Measurements from ENCODE around the gene YTHDF1. TPM values are rescaled to one million over a fixed set of nuclear protein-coding genes. Genes with fewer than 3 reads are reported as not detected.

Gene YTHDF1
- total and polyA plus RNA-seq, 7 experiments from 2014 or later, result 27.5 to 52.1 (median 42.0) TPM

DNA sequence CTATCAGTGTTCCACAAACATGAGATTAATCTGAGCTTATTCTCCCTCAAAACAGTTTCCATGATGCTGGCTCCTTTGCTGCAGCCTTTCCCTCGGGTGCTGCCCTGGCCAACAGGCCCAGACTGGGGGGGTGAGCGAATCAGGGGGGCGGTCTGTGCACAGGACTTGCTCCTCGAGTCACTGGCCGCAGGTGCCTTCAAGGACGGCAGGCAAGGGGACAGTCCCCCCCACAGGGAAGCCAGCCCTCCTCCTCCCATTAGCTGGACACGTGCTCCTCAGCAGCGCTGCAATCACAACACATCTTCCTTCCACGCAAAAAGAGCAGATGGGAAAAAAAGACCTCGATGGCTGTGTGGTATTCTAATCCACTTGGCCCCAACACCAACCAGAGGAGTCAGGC lies 10.0 kb downstream of the YTHDF1 start:
- Histone ChIP-seq H3K9me3 (ENCODE audit: control insufficient read depth in 2 of 3, low read length in 3 of 3) (no peaks in the 10 kb centered on the region), H3K27ac (ENCODE audit: low read depth, low read length) (no peak overlapping the region), H3K27me3 (ENCODE audit: control insufficient read depth in 2 of 2, insufficient read depth in 2 of 2, low read length in 2 of 2) (no peaks in the 10 kb centered on the region), H3K4me3 (ENCODE audit: low read length) (no peak overlapping the region), H3K4me1 (ENCODE audit: control insufficient read depth in 2 of 2, insufficient read depth in 2 of 2, low read length in 2 of 2) (no peaks in the 10 kb centered on the region), H3K36me3 (ENCODE audit: control insufficient read depth in 2 of 3, insufficient read depth in 3 of 3, low read length in 3 of 3) (peaks cover 11 to 94% (median 15%) of the 10 kb centered on the region in 3 experiments)
- no peaks in the 10 kb centered on the region for H3K27me3 Mint-ChIP-seq
- no peak for DNase-seq
- intact Hi-C loops (cut with micrococcal nuclease), result no loop called here
- no peak overlapping the region for H3K4me3 Mint-ChIP-seq
- H3K9me3 Mint-ChIP-seq, result no peaks in the 10 kb centered on the region
- POLR2A ChIA-PET, result interaction anchor here (0.7 kb wide), 1 partner anchor 546 kb away, joined by 3 read pairs; no protein-coding TSS in a partner anchor
- H3K4me1 Mint-ChIP-seq, result peaks cover 7 to 57% (median 46%) of the 10 kb centered on the region in 7 donors
- no peak for ATAC-seq
- H3K36me3 Mint-ChIP-seq, result peaks cover 5 to 53% (median 7%) of the 10 kb centered on the region in 5 donors
- peak overlapping the region in 1 of 9 donors; percentile 70 for H3K27ac Mint-ChIP-seq
- CTCF ChIA-PET, result interaction anchor here (1.0 kb wide), 1 partner anchor 17 kb away, joined by 3 read pairs; no protein-coding TSS in a partner anchor

- Mint-ChIP-seq H3K4me1 (peaks cover 4 to 49% (median 33%) of the 10 kb centered on the region in 7 donors), H3K27me3 (no peaks in the 10 kb centered on the region), H3K36me3 (peaks cover 3 to 46% (median 7%) of the 10 kb centered on the region in 5 donors), H3K27ac (no peak overlapping the region), H3K4me3 (no peak overlapping the region), H3K9me3 (no peaks in the 10 kb centered on the region)
- CTCF ChIA-PET, result no interaction called here
- POLR2A ChIA-PET, result no interaction called here
- ATAC-seq, result no peak
- Histone ChIP-seq H3K36me3 (ENCODE audit: control insufficient read depth in 2 of 3, insufficient read depth in 3 of 3, low read length in 3 of 3) (peaks cover 11 to 93% (median 21%) of the 10 kb centered on the region in 3 experiments), H3K4me1 (ENCODE audit: control insufficient read depth in 2 of 2, insufficient read depth in 2 of 2, low read length in 2 of 2) (no peaks in the 10 kb centered on the region), H3K27ac (ENCODE audit: low read depth, low read length) (no peak overlapping the region), H3K9me3 (ENCODE audit: control insufficient read depth in 2 of 3, low read length in 3 of 3) (no peaks in the 10 kb centered on the region), H3K27me3 (ENCODE audit: control insufficient read depth in 2 of 2, insufficient read depth in 2 of 2, low read length in 2 of 2) (no peaks in the 10 kb centered on the region), H3K4me3 (ENCODE audit: low read length) (no peak overlapping the region)
- intact Hi-C loops (cut with micrococcal nuclease), result no loop called here
- DNase-seq, result no peak
Observed at GRCh38 chr20:63204362-63204761, 11.6 kb downstream of the YTHDF1 start.

GRCh38 chr20:63202811-63203526 lies 13.0 kb downstream of the YTHDF1 start:
- Mint-ChIP-seq H3K4me3 (no peak overlapping the region), H3K27ac (no peak overlapping the region), H3K36me3 (peaks cover 3 to 38% (median 6%) of the 10 kb centered on the region in 5 donors), H3K9me3 (no peaks in the 10 kb centered on the region), H3K27me3 (no peaks in the 10 kb centered on the region), H3K4me1 (peaks cover 6 to 55% (median 39%) of the 10 kb centered on the region in 7 donors)
- ATAC-seq, result no peak
- CTCF ChIA-PET, result no interaction called here
- H3K4me3 ChIP-seq (ENCODE audit: low read length), result no peak overlapping the region
- DNase-seq, result no peak
- H3K36me3 ChIP-seq (ENCODE audit: control insufficient read depth in 2 of 3, insufficient read depth in 3 of 3, low read length in 3 of 3), result peaks cover 2 to 79% (median 21%) of the 10 kb centered on the region in 3 experiments
- no peaks in the 10 kb centered on the region for H3K9me3 ChIP-seq (ENCODE audit: control insufficient read depth in 2 of 3, low read length in 3 of 3)
- no peaks in the 10 kb centered on the region for H3K4me1 ChIP-seq (ENCODE audit: control insufficient read depth in 2 of 2, insufficient read depth in 2 of 2, low read length in 2 of 2)
- H3K27me3 ChIP-seq (ENCODE audit: control insufficient read depth in 2 of 2, insufficient read depth in 2 of 2, low read length in 2 of 2), result no peaks in the 10 kb centered on the region
- POLR2A ChIA-PET, result no interaction called here
- H3K27ac ChIP-seq (ENCODE audit: low read depth, low read length), result no peak overlapping the region
- intact Hi-C loops (cut with micrococcal nuclease), result no loop called here

GRCh38 chr20:63202021-63202420 lies 13.9 kb downstream of the YTHDF1 start:
- ATAC-seq, result no peak
- ChIA-PET CTCF (no interaction called here), POLR2A (no interaction called here)
- Mint-ChIP-seq H3K27me3 (no peaks in the 10 kb centered on the region), H3K4me3 (no peak overlapping the region), H3K36me3 (peaks cover 0 to 36% (median 5%) of the 10 kb centered on the region in 5 donors), H3K9me3 (no peaks in the 10 kb centered on the region), H3K4me1 (peaks cover 13 to 58% (median 42%) of the 10 kb centered on the region in 7 donors), H3K27ac (no peak overlapping the region)
- peaks cover 0 to 81% (median 15%) of the 10 kb centered on the region in 3 experiments for H3K36me3 ChIP-seq (ENCODE audit: control insufficient read depth in 2 of 3, insufficient read depth in 3 of 3, low read length in 3 of 3)
- no peak for DNase-seq
- no peaks in the 10 kb centered on the region for H3K27me3 ChIP-seq (ENCODE audit: control insufficient read depth in 2 of 2, insufficient read depth in 2 of 2, low read length in 2 of 2)
- H3K27ac ChIP-seq (ENCODE audit: low read depth, low read length), result no peak overlapping the region
- H3K9me3 ChIP-seq (ENCODE audit: control insufficient read depth in 2 of 3, low read length in 3 of 3), result no peaks in the 10 kb centered on the region
- H3K4me1 ChIP-seq (ENCODE audit: control insufficient read depth in 2 of 2, insufficient read depth in 2 of 2, low read length in 2 of 2), result no peaks in the 10 kb centered on the region
- no peak overlapping the region for H3K4me3 ChIP-seq (ENCODE audit: low read length)
- intact Hi-C loops (cut with micrococcal nuclease), result no loop called here

DNA sequence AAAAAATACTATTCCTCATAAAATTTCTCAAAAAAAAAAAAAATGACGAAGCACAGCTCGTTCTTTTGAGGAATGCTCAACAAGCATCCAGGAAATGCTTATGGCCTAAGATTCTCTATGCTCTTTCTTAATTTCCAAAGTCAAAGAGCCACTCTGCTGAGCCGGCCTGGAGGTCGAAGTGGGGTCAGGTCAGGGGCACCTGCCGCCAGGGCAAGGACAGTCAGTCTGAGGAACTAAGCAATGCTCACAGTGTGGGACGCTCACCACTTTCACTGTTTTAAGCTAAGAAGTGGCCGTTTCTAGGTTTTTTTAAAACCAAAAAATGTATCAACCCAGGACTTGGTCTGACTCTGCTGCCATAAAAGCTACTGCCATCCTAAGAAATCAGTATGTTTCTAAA lies 17.3 kb downstream of the YTHDF1 start:
- H3K4me3 Mint-ChIP-seq, result no peak overlapping the region
- no peaks in the 10 kb centered on the region for H3K9me3 Mint-ChIP-seq
- Histone ChIP-seq H3K27me3 (ENCODE audit: control insufficient read depth in 2 of 2, insufficient read depth in 2 of 2, low read length in 2 of 2) (no peaks in the 10 kb centered on the region), H3K4me1 (ENCODE audit: control insufficient read depth in 2 of 2, insufficient read depth in 2 of 2, low read length in 2 of 2) (no peaks in the 10 kb centered on the region), H3K4me3 (ENCODE audit: low read length) (no peak overlapping the region), H3K27ac (ENCODE audit: low read depth, low read length) (no peak overlapping the region), H3K9me3 (ENCODE audit: control insufficient read depth in 2 of 3, low read length in 3 of 3) (no peaks in the 10 kb centered on the region), H3K36me3 (ENCODE audit: control insufficient read depth in 2 of 3, insufficient read depth in 3 of 3, low read length in 3 of 3) (peaks cover 0 to 69% (median 15%) of the 10 kb centered on the region in 3 experiments)
- peaks cover 2 to 42% (median 7%) of the 10 kb centered on the region in 5 donors for H3K36me3 Mint-ChIP-seq
- peak overlapping the region in 6 of 9 donors; percentile 5 to 65 (median 29) for H3K27ac Mint-ChIP-seq
- ChIA-PET CTCF (interaction anchor here (1.0 kb wide), 1 partner anchor 25 kb away, joined by 4 read pairs; no protein-coding TSS in a partner anchor), POLR2A (interaction anchor here (0.6 to 1.9 kb wide), 4 partner anchors 13 to 72 kb away, joined by 3 to 4 read pairs (median 3); no protein-coding TSS in a partner anchor)
- intact Hi-C loops (cut with micrococcal nuclease), result no loop called here
- H3K4me1 Mint-ChIP-seq, result peaks cover 19 to 49% (median 37%) of the 10 kb centered on the region in 7 donors
- ATAC-seq (no peak), DNase-seq (no peak)
- no peaks in the 10 kb centered on the region for H3K27me3 Mint-ChIP-seq

DNA sequence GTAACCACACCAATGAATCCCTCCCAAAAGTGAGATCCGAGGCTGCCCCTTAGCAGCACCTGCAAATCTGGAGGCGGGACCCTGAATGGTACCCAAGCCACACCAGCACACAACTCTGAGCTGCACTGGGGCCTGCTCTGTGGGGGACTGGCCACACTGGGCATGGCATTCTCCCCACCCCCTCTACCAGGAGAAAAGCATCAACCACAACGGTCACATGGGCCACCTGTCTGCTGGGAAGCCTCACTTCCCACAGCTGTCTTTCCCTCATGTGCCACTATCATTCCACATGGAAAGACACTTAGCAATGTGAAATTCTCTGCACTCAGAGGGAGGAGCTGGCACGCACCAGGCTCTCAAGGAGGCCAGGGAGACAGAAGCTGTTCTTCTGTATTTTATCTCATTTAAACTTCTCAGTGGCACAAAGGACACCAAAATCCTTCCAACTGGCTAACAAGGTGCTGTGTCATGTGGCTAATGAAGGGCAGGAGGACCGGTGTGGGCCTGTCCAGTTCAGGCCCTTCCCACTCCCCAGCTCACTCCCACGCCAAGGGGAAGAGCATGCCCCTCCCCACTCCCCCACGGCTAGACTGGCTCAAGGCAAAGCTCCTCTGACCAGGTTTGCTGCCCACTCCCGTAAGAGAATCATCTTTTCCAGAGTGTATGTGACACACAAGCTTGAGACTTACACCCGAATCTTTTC lies 19.0 kb downstream of the YTHDF1 start:
- H3K27ac Mint-ChIP-seq, result peak overlapping the region in 2 of 9 donors; percentile 16 to 59
- Histone ChIP-seq H3K9me3 (ENCODE audit: control insufficient read depth in 2 of 3, low read length in 3 of 3) (no peaks in the 10 kb centered on the region), H3K4me1 (ENCODE audit: control insufficient read depth in 2 of 2, insufficient read depth in 2 of 2, low read length in 2 of 2) (no peaks in the 10 kb centered on the region), H3K27me3 (ENCODE audit: control insufficient read depth in 2 of 2, insufficient read depth in 2 of 2, low read length in 2 of 2) (no peaks in the 10 kb centered on the region), H3K27ac (ENCODE audit: low read depth, low read length) (no peak overlapping the region), H3K36me3 (ENCODE audit: control insufficient read depth in 2 of 3, insufficient read depth in 3 of 3, low read length in 3 of 3) (peaks cover 0 to 53% (median 6%) of the 10 kb centered on the region in 3 experiments), H3K4me3 (ENCODE audit: low read length) (no peak overlapping the region)
- ATAC-seq, result no peak
- intact Hi-C loops (cut with micrococcal nuclease), result no loop called here
- H3K4me1 Mint-ChIP-seq, result peaks cover 19 to 48% (median 37%) of the 10 kb centered on the region in 7 donors
- no peak for DNase-seq
- peaks cover 2 to 32% (median 7%) of the 10 kb centered on the region in 5 donors for H3K36me3 Mint-ChIP-seq
- CTCF ChIA-PET, result no interaction called here
- no peaks in the 10 kb centered on the region for H3K9me3 Mint-ChIP-seq
- H3K27me3 Mint-ChIP-seq, result no peaks in the 10 kb centered on the region
- no peak overlapping the region for H3K4me3 Mint-ChIP-seq
- POLR2A ChIA-PET, result interaction anchor here (1.9 kb wide), 1 partner anchor 15 kb away, joined by 4 read pairs; no protein-coding TSS in a partner anchor
